ENCODE results near the gene PTS. TPM values are rescaled to one million over a fixed set of nuclear protein-coding genes. Genes with fewer than 3 reads are reported as not detected.

The PTS gene
- total RNA-seq, 4 donors from 2014 or later = 18.4 to 41.8 (median 38.0) TPM

DNA sequence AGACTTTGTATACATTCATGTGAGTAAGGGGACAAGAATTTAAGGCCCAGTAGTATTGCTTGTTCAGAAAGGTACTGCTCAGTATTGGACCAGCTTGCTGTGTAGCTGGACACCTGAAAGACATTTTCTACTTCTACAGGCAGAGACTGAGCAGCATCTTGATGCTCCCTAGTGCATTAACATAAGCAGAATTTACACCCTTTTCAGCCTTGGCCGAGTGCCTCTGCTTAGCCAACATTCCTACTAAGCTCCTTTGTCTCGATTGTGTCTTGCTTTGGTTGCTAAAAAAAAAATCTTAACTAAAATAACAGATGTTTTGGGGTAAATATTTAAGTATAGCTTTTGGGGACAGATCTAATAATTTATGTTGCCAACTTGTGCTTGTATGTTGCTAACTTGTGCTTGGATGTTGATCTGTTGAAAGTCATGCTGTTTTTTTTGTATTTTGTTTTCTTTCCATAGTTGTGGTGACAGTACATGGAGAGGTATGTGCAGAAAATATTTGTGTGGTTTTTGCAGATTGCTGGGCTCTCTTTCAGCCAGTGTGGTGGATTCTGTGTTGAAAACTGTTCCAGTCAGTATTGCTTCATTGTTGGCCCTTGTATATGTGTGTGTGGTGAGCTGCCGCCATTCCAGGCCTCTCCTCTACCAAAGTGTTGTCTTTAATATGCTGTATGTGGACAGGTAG is 3.7 kb downstream of the PTS start:
- Histone ChIP-seq H3K27ac (no peak overlapping the region), H3K4me1 (peaks cover 7 to 25% (median 8%) of the 10 kb centered on the region in 3 donors), H3K4me3 (no peak overlapping the region), H3K9me3 (no peaks in the 10 kb centered on the region), H3K27me3 (no peaks in the 10 kb centered on the region), H3K36me3 (peaks cover 0 to 64% (median 12%) of the 10 kb centered on the region in 3 donors)
- 57 to 60% methylated on average over 3 of the region's 3 CpGs for WGBS, 2 donors
- intact Hi-C loops (cut with DNase I) = no loop called here
- DNase-seq = no peak
- TF ChIP-seq, protein P1, sequence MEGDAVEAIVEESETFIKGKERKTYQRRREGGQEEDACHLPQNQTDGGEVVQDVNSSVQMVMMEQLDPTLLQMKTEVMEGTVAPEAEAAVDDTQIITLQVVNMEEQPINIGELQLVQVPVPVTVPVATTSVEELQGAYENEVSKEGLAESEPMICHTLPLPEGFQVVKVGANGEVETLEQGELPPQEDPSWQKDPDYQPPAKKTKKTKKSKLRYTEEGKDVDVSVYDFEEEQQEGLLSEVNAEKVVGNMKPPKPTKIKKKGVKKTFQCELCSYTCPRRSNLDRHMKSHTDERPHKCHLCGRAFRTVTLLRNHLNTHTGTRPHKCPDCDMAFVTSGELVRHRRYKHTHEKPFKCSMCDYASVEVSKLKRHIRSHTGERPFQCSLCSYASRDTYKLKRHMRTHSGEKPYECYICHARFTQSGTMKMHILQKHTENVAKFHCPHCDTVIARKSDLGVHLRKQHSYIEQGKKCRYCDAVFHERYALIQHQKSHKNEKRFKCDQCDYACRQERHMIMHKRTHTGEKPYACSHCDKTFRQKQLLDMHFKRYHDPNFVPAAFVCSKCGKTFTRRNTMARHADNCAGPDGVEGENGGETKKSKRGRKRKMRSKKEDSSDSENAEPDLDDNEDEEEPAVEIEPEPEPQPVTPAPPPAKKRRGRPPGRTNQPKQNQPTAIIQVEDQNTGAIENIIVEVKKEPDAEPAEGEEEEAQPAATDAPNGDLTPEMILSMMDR (IDR thresholded peaks at IDR 0.05) = no peak
- no peak for TF ChIP-seq POLR2A (IDR thresholded peaks at IDR 0.05)

DNA sequence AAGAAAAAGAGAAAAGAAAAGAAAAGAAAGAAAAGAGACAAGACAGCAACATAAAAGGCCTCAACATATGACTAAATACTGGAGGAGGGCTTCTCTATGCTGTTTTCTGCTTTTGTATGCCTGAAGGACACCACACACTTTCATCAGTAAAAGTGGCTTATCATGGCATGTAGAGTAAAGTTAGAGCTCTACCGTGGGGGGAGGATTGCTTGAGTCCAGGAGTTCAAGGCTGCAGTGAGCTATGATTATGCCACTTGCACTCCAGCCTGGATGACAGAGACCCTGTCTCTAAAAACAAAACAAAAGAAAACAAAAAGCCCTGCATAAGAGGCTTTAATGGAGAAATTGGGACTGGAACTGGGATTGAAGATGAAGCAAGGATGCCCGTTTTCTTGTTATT is 5.7 kb downstream of the PTS start:
- intact Hi-C loops (cut with DNase I) = no loop called here
- TF ChIP-seq, protein P1 (IDR thresholded peaks at IDR 0.05) = no peak
- no peak for TF ChIP-seq POLR2A (IDR thresholded peaks at IDR 0.05)
- no peak overlapping the region for H3K27ac ChIP-seq
- WGBS, 2 donors = 76 to 87% methylated on average over 2 of the region's 2 CpGs
- H3K4me1 ChIP-seq = peaks cover 7 to 16% (median 8%) of the 10 kb centered on the region in 3 donors
- H3K4me3 ChIP-seq = no peak overlapping the region
- no peaks in the 10 kb centered on the region for H3K27me3 ChIP-seq
- no peaks in the 10 kb centered on the region for H3K9me3 ChIP-seq
- DNase-seq = no peak
- H3K36me3 ChIP-seq = peaks cover 0 to 85% (median 28%) of the 10 kb centered on the region in 3 donors

DNA sequence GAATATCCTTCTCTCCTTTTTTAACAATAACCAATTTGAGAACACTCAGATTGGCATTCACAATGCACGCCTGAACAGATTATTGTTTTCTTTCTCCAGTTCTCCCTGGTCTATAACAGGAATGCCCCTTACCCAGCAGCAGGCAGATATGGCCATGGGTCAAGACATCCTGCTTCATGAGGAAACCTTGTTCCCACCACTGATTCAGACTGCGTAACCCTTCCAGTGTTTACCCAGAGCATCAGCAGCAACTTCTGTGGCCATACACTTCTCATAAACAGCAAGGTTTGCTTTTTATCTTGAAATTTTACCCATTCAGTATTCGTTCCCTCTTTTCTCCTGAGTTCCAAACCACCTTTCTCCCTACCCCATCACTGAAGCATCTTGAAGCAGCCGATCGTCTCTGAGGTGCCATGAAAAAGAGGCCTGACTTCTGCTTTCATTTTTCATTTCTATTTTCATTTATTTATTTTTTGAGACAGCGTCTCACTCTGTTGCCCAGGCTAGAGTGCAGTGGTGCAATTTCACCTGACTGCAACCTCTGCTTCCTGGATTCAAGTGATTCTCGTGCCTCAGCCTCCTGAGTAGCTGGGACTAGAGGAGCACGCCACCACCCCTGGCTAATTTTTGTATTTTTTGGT is 9.6 kb downstream of the PTS start:
- Histone ChIP-seq H3K4me3 (no peak overlapping the region), H3K27ac (no peak overlapping the region), H3K4me1 (no peaks in the 10 kb centered on the region), H3K36me3 (peaks cover 6 to 100% (median 25%) of the 10 kb centered on the region in 3 donors), H3K9me3 (no peaks in the 10 kb centered on the region), H3K27me3 (no peaks in the 10 kb centered on the region)
- intact Hi-C loops (cut with DNase I) = no loop called here
- WGBS, 2 donors = 86 to 89% methylated on average over 6 to 8 of the region's 8 CpGs
- TF ChIP-seq, protein P1 (IDR thresholded peaks at IDR 0.05) = no peak
- no peak for TF ChIP-seq POLR2A (IDR thresholded peaks at IDR 0.05)
- no peak for DNase-seq

DNA sequence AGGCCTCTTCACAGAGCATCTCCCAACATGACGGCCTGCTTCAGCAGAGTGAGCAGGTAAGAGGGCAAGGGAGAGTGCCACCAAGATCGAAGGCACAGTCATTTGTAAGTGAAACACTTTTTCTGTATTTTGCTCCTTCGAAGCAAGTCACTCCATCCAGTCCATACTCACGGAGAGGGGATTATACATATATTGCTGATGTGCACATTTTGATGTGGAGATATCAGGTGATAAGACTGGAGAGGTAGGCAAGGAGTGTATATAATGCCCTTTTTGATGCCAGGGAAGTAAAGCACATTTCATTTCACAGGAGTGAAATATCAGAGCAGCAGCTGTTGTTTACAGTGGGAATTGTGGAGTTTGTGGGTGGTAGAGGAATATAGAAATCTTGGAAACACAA is 11.2 kb downstream of the PTS start:
- TF ChIP-seq, protein P1 (IDR thresholded peaks at IDR 0.05) = no peak
- TF ChIP-seq POLR2A (IDR thresholded peaks at IDR 0.05) = no peak
- WGBS, 2 donors = 88 to 91% methylated on average over 4 of the region's 4 CpGs
- H3K4me1 ChIP-seq = peaks cover 0 to 4% (median 0%) of the 10 kb centered on the region in 3 donors
- intact Hi-C loops (cut with DNase I) = no loop called here
- no peaks in the 10 kb centered on the region for H3K27me3 ChIP-seq
- H3K9me3 ChIP-seq = no peaks in the 10 kb centered on the region
- no peak overlapping the region for H3K4me3 ChIP-seq
- DNase-seq = no peak
- H3K27ac ChIP-seq = no peak overlapping the region
- peaks cover 6 to 98% (median 21%) of the 10 kb centered on the region in 3 donors for H3K36me3 ChIP-seq

DNA sequence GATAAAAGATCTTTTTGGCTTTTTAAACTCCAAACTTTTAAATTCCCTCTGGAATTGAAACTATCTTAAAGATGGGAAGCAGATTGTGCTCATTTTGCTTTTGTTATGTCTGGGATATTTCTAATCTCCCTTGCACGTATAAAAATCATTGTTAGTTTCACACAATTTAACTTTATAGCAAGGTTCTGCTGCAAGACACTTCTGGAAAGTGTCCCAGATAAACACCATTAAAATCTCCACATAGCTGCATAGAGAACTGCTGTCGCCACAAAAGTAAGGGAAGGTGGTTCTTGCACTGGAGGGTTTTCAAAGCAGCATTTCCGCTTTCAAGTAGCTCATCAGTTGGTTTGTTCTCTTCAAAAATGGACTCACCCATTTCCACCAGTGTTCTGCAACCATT is 11.8 kb downstream of the PTS start:
- 86 to 89% methylated on average over 3 of the region's 3 CpGs for WGBS, 2 donors
- no peak for DNase-seq
- no peak overlapping the region for H3K27ac ChIP-seq
- intact Hi-C loops (cut with DNase I) = no loop called here
- peaks cover 0 to 4% (median 0%) of the 10 kb centered on the region in 3 donors for H3K4me1 ChIP-seq
- TF ChIP-seq POLR2A (IDR thresholded peaks at IDR 0.05) = no peak
- TF ChIP-seq, protein P1 (IDR thresholded peaks at IDR 0.05) = no peak
- no peak overlapping the region for H3K4me3 ChIP-seq
- no peaks in the 10 kb centered on the region for H3K9me3 ChIP-seq
- peaks cover 6 to 98% (median 21%) of the 10 kb centered on the region in 3 donors for H3K36me3 ChIP-seq
- H3K27me3 ChIP-seq = no peaks in the 10 kb centered on the region

Data from esophagus squamous epithelium (tissue), 5 donors.